GM18508 (cell line): Measurements from ENCODE around the gene TDP2.

Experiments used
- ATAC-seq: cut with Tn5 transposase; IDR thresholded peaks from one replicate; pipeline ENCODE4 v1.9.1; 2021; ENCODE audit warnings: moderate number of reproducible peaks; ENCODE audit not compliant: insufficient read depth, unreplicated experiment

TDP2 gene

DNA sequence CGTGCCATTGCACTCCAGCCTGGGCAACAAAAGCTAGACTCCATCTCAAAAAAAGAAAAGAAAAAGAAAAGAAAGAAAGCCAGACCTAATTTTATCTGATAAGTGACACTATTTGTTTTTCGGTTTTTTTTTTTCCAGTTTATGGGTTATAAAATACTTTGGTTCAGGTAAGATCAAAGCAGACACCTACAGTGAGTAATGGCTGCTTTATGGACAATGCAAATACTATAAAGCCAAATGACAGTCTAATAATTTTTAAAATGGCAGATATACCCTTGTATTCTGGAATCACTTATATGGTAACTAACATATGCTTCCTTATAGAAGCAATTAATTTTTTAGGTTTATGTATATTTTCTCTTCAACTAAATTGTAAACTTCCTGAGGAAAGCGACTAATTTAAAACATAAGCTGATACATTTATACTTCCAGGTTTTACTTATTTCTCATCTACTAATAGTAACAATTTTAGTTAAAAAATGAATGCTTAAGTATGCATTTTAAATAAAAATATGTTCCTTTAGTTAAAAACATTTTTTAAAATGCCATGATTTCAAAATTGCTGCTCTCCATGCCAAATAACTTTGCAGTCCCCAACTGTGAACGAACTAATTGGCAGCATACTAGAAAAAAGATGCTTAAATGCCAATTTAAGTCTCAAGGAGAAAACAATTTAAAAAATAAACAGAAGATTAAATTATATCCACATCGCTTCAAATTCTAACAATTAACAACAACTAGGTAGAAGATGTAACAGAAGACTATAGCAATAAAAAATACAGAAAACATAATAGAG is 59.2 kb downstream of the TDP2 start:
- ATAC-seq, result no peak

DNA sequence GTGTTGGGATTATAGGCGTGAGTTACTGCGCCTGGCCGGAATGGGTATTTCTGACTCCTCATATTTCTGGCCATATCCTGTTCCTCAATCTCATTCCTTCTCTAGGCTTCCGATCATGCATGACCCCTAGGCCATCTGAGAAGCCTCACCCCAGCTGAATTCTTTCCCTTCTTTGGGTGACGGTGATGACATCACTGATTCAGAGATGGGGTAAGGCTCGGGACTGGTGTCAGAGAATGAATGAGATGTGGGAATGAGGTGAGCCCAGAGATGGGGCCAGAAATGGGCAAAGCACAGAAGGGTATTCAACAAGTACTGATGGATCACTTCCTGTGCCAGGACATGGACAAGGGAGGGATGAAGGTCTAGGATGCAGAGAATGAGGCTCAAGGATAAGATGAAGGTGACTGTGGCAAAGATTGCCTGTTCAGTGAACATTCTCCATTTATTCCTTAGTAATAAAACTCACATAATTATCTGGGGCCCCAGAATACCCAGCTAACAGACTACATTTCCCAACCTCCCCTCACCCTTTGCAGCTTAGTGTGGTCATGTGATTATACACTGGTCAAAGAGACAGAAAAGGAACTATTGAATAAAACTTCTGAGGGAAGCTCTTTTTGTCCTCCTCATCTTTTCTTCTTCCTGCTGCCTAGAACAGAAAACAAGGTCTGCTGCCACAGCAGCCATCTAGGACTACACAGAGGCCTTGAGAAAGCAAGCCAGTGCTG is 60.3 kb downstream of the TDP2 start:
- no peak for ATAC-seq

DNA sequence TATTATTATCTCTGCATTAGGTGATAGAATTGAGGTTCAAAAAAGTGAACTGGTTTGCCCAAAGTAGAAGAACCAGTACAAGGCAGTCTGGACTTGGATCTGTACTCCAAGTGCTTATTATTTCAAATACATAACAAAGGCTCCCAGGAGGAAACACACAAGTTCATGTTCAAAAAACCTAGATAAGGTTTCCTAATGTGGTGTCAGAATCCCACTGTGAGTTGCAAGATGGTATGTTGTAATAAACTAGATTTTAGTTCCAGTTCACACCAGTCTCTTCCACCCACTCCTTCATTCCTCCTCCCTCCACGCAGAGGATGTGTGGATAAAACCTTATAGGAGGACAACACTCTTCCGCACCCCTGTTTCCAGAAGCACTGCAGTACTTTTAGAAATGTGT is 63.5 kb downstream of the TDP2 start:
- no peak for ATAC-seq

DNA sequence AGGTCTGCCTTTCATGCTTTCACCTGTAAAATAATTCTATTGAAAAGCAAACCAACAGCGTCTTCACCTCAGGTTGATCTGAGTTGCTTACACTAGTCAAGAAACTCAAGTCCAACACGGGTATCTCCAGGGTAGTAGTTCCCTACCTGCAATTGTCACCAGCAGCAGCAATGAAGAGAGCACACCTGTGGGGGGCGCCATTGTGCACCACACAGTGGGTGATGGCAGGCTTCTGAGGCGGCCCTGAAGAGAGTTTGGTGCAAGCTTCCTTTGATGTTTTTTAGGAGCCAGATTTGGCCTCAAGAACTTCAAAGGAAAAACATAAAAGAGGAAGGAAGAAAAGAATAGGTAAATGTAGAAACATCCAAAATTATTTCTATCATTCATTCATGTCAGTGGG is 65.8 kb downstream of the TDP2 start:
- no peak for ATAC-seq
